CD4-positive, alpha-beta T cell (primary cell): ENCODE measurements around the gene IL15RA. TPM values are rescaled to one million over a fixed set of nuclear protein-coding genes. Genes with fewer than 3 reads are reported as not detected.

ENCODE experiments used
- ATAC-seq: fragments of 200-7000 bp; cut with Tn5 transposase; one replicate; pipeline ENCODE4 v1.10.0; 2022; ENCODE audit warnings: mild to moderate bottlenecking; ENCODE audit not compliant: poor library complexity
- CTCF ChIA-PET: fragments of 350-600 bp; sonication (Branson Sonifier 250); formaldehyde crosslinking; loops from one replicate; lab custom pipeline; 2021; ENCODE audit warnings: antibody characterized with exemption, inconsistent platforms; lab: Charles Lee
- POLR2A ChIA-PET: fragments of 350-600 bp; sonication (Branson Sonifier 250); formaldehyde crosslinking; loops from one replicate; lab custom pipeline; 2021; ENCODE audit warnings: antibody characterized with exemption, inconsistent platforms; lab: Charles Lee
- DNase-seq, 14 experiments: peaks; one replicate each; pipeline ENCODE4 v3.0.0-alpha.2; 2013 to 2020; ENCODE audit warnings: mixed read lengths in 2 of 14
- H3K27ac ChIP-seq, 2 donors: one replicate each; pipeline versions ENCODE4 v1.5.1 to v1.7.0; 2013; ENCODE audit warnings: low read length in 2 of 2, low read depth in 1 of 2, mild to moderate bottlenecking in 1 of 2
- H3K27me3 ChIP-seq, 2 experiments: 1 replicate in 1 of 2; 2 replicates in 1 of 2; pipeline versions ENCODE4 v1.6.1 to v1.7.0; 2013; ENCODE audit warnings: low read length in 2 of 2, control low read depth in 1 of 2, mild to moderate bottlenecking in 1 of 2, moderate library complexity in 1 of 2; ENCODE audit not compliant: insufficient read depth in 2 of 2, control insufficient read depth in 1 of 2
- H3K36me3 ChIP-seq: one replicate; pipeline ENCODE4 v1.6.1; 2013; ENCODE audit warnings: low read length, control low read depth; ENCODE audit not compliant: insufficient read depth
- H3K4me1 ChIP-seq: one replicate; pipeline ENCODE4 v1.6.1; 2013; ENCODE audit warnings: low read length, control low read depth; ENCODE audit not compliant: insufficient read depth
- H3K4me3 ChIP-seq: one replicate; pipeline ENCODE4 v1.5.1; 2013; ENCODE audit warnings: mild to moderate bottlenecking, low read length, moderate library complexity
- H3K9me3 ChIP-seq, 2 experiments: 1 replicate in 1 of 2; 2 replicates in 1 of 2; pipeline versions ENCODE4 v1.6.1 to v1.7.0; 2013; ENCODE audit warnings: low read length in 2 of 2, mild to moderate bottlenecking in 2 of 2, control low read depth in 1 of 2, moderate library complexity in 1 of 2; ENCODE audit not compliant: control insufficient read depth in 1 of 2, insufficient read depth in 1 of 2
- H3K27ac Mint-ChIP-seq: one replicate; pipeline ENCODE4 v1.8.0; 2020; ENCODE audit warnings: mixed read lengths
- H3K27me3 Mint-ChIP-seq: one replicate; pipeline ENCODE4 v1.8.0; 2021; ENCODE audit warnings: mixed read lengths
- H3K36me3 Mint-ChIP-seq: one replicate; pipeline ENCODE4 v1.8.0; 2021; ENCODE audit warnings: low read depth, mixed read lengths
- H3K4me1 Mint-ChIP-seq: one replicate; pipeline ENCODE4 v1.8.0; 2021; ENCODE audit warnings: low read depth, mixed read lengths
- H3K4me3 Mint-ChIP-seq: one replicate; pipeline ENCODE4 v1.8.0; 2020; ENCODE audit warnings: mild to moderate bottlenecking, mixed read lengths
- H3K9me3 Mint-ChIP-seq: one replicate; pipeline ENCODE4 v1.8.0; 2020; ENCODE audit warnings: mixed read lengths
- intact Hi-C, 2 experiments: fragments of 100-400 bp; cut with DNase I in 1 of 2; cut with micrococcal nuclease in 1 of 2; formaldehyde crosslinking; loops; one replicate each; pipeline versions ENCODE4 v1.15.1 to v1.9.0; 2023 to 2025; cut with DNase I, micrococcal nuclease
- total RNA-seq, 174 experiments: library from RNA in 2 of 174; stranded (reverse) in 2 of 174; gene quantifications; one replicate each; pipeline ENCODE4 v1.2.3 and lab custom pipeline; 2021 to 2026
- TF ChIP-seq, protein P1 (sequence below): fragments of 200-600 bp; IDR thresholded peaks from one replicate; pipeline ENCODE4 v1.8.0; 2022; ENCODE audit warnings: antibody characterized with exemption, mild to moderate bottlenecking

The IL15RA gene
- total RNA-seq, 2 experiments from 2014 or later, result 4.4 TPM

GRCh38 chr10:6002809-6003510 is 25.6 kb upstream of the IL15RA start:
- no peak for DNase-seq
- Mint-ChIP-seq H3K4me1 (peaks cover 21% of the 10 kb centered on the region), H3K36me3 (no peaks in the 10 kb centered on the region), H3K9me3 (no peaks in the 10 kb centered on the region), H3K27me3 (peaks cover 11% of the 10 kb centered on the region), H3K4me3 (no peak overlapping the region), H3K27ac (no peak overlapping the region)
- Histone ChIP-seq H3K9me3 (no peaks in the 10 kb centered on the region), H3K4me3 (no peak overlapping the region), H3K27ac (no peak overlapping the region), H3K4me1 (peaks cover 9% of the 10 kb centered on the region), H3K27me3 (peaks cover 0 to 2% of the 10 kb centered on the region in 2 experiments), H3K36me3 (no peaks in the 10 kb centered on the region)
- TF ChIP-seq, protein P1, sequence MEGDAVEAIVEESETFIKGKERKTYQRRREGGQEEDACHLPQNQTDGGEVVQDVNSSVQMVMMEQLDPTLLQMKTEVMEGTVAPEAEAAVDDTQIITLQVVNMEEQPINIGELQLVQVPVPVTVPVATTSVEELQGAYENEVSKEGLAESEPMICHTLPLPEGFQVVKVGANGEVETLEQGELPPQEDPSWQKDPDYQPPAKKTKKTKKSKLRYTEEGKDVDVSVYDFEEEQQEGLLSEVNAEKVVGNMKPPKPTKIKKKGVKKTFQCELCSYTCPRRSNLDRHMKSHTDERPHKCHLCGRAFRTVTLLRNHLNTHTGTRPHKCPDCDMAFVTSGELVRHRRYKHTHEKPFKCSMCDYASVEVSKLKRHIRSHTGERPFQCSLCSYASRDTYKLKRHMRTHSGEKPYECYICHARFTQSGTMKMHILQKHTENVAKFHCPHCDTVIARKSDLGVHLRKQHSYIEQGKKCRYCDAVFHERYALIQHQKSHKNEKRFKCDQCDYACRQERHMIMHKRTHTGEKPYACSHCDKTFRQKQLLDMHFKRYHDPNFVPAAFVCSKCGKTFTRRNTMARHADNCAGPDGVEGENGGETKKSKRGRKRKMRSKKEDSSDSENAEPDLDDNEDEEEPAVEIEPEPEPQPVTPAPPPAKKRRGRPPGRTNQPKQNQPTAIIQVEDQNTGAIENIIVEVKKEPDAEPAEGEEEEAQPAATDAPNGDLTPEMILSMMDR, result no peak
- no peak for ATAC-seq
- ChIA-PET POLR2A (no interaction called here), CTCF (no interaction called here)
- intact Hi-C loops, result no loop called here

- no peak overlapping the region for H3K4me3 Mint-ChIP-seq
- no peak overlapping the region for H3K27ac Mint-ChIP-seq
- H3K36me3 ChIP-seq, result no peaks in the 10 kb centered on the region
- no peak overlapping the region for H3K4me3 ChIP-seq
- POLR2A ChIA-PET, result no interaction called here
- no peaks in the 10 kb centered on the region for H3K9me3 ChIP-seq
- H3K36me3 Mint-ChIP-seq, result no peaks in the 10 kb centered on the region
- H3K27me3 ChIP-seq, result no peaks in the 10 kb centered on the region
- DNase-seq, result no peak
- H3K4me1 Mint-ChIP-seq, result peaks cover 21% of the 10 kb centered on the region
- no peak overlapping the region for H3K27ac ChIP-seq
- ATAC-seq, result no peak
- CTCF ChIA-PET, result no interaction called here
- intact Hi-C loops, result no loop called here
- H3K9me3 Mint-ChIP-seq, result no peaks in the 10 kb centered on the region
- H3K4me1 ChIP-seq, result peaks cover 9% of the 10 kb centered on the region
- no peaks in the 10 kb centered on the region for H3K27me3 Mint-ChIP-seq
- TF ChIP-seq, protein P1, result no peak
Observed at GRCh38 chr10:5999440-6000165, 22.3 kb upstream of the IL15RA start.

- Histone ChIP-seq H3K4me1 (peaks cover 6% of the 10 kb centered on the region), H3K27ac (no peak overlapping the region), H3K27me3 (no peaks in the 10 kb centered on the region), H3K4me3 (no peak overlapping the region), H3K36me3 (no peaks in the 10 kb centered on the region), H3K9me3 (peaks cover 0 to 3% of the 10 kb centered on the region in 2 experiments)
- TF ChIP-seq, protein P1, result no peak
- CTCF ChIA-PET, result no interaction called here
- DNase-seq, result no peak
- peaks cover 9% of the 10 kb centered on the region for H3K9me3 Mint-ChIP-seq
- no peaks in the 10 kb centered on the region for H3K27me3 Mint-ChIP-seq
- H3K4me1 Mint-ChIP-seq, result peaks cover 15% of the 10 kb centered on the region
- H3K4me3 Mint-ChIP-seq, result no peak overlapping the region
- intact Hi-C loops, result no loop called here
- H3K27ac Mint-ChIP-seq, result no peak overlapping the region
- POLR2A ChIA-PET, result no interaction called here
- H3K36me3 Mint-ChIP-seq, result no peaks in the 10 kb centered on the region
- ATAC-seq, result no peak
Observed at GRCh38 chr10:5996696-5997095, 19.4 kb upstream of the IL15RA start.
